ENCODE results near the gene WDR26.
"Not testable (repeated sequence)": the region's sequence is repeated elsewhere in the genome, so short reads cannot be mapped to it uniquely, and the experiment has no call there.

WDR26 gene

DNA sequence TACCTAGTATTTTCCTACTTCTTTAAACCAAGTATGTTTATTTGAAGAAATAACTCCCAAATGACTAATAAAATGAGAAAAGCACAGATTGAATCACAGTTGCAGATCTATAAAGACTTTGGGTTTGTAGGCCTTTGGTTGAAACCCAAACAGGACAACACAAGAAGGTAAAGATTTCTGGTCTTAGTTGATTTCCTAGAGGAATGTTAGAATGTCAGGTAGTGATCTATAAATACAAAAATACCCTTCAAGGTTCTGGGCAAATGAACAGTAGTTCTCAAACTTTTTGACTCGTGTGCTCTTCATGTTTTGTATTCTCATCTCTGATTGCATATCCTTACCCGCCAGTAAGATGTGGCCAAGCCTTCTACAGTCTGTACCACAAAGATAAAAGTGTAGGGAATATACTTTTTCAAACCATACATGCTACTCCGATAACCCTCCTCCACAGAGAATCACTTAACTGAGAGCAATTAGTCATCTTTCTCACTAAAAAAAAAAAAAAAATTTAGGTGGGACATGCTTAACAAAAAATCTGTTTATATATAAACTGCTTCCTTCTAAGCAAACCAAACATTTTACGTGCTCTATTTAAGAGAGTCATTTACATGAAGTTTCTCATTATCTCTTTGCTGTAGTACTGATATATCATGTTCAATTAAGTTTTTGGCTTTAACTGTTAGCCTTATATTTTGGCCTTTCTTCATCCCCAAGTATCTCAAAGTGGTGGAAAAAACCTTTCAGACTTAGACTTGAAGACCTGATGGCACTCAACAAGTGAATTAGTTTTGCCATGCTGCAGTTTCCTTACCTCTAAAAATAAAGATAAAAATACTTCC, 42.0 kb downstream of the WDR26 start:
- no peak for DNase-seq

DNA sequence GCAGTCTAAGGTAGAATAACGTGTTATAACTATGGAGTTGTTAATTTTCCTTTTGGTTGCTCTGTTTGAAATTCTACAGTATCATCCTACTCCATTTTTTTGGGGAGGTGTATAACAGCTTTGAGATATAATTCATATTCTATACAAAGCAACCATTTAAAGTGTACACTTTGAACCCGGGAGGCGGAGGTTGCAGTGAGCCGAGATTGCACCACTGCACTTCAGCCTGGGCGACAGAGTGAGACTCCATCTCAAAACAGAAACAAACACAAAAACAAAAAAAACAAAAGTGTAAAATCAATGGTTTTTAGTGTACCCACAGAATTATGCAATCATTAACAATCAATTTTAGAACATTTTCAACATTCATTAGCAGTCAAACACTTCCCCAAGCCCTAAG, 44.1 kb downstream of the WDR26 start:
- DNase-seq, result no peak

DNA sequence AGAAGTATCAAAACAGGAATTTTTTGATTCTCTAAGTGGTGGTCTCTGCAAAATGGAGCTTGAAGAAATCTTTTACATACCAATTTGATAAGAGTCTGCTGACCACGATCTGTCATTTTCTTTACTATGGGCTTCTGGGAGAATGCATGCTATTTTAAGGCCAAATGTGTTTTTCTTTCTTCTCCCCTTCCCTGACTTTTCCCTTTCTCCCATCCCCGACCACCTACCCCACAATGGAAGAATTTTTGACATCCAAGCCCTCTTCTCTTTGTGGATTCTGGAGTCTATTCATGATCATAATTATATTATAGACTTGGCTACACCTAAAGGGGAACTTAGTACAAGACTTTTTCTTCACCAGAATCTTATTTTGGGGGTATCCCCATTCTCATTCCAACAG, 46.7 kb downstream of the WDR26 start:
- DNase-seq, result no peak

DNA sequence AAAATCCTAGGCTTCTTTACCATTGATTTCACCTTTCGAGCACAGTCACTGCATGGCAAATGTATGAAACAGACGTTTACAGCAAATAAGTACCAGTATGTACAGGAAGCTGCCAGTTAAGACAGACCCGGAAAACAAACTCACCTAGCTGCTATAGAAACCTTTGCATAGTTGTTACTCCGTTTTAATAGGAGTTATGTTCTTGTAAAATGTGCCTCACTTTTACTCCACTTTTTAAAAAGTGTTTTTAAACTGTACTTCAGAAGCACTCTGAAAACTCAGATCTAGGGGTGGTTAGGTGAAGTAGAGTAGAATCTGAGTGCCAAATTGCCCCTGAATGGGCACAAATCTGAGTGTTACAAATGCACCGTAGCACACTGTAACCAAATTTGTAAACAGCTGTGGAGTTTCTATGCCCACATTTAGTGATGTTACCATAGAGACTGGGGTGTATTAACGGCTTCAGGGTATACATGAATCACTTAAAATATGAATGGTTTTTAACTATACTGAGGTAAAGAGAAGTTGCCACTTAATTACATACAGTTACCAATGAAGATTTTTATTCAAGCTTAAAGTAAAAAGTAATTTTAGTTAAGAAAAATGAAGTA, 47.2 kb downstream of the WDR26 start:
- DNase-seq, result no peak

DNA sequence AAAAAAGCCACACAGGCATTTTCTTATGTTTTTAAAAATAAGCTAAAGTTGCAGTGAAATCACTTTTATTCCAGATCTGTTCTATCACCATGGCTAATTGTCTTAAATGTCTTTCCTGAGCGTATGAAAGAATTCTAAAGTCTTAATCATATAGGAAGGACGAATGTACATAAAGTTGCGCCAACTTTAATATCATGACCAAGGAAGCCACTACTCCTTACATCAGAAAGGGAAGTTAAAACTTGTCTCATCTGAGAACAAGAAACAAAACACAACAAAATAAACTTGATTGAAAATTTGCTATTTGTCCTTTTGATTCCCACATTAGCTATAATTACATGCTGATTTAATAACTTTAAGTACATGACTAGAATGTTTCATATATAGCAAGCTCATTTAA, 51.4 kb downstream of the WDR26 start:
- no peak for DNase-seq

DNA sequence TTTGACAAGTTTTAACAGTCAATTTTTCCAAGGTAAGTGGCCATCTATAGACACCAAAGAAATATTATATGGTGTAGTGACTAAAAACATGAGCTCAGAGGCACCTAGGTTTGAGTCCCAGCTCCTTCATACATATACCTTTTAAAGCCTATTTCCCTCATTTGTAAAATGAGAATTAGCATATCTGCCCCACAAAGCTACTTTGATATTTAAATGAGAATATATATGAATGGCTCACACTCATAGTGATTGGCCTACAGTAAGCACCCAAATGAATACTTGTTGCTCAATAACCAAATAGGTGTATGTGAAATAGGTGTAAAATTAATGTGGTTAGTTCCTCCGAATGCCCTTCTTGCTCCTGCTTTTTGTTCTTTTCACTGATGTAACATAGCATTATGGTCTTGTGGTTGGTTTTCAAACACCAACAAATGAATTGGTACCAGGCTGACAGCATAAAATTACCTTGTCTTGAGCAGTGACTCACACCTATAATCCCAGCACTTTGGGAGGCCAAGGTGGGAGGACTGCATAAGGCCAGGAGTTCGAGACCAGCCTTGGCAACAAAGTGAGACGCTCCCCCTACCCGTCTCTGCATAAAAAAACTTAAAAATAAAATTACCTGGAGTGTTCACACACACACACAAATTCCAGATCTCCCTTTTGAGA, 52.6 kb downstream of the WDR26 start:
- no peak for DNase-seq

DNA sequence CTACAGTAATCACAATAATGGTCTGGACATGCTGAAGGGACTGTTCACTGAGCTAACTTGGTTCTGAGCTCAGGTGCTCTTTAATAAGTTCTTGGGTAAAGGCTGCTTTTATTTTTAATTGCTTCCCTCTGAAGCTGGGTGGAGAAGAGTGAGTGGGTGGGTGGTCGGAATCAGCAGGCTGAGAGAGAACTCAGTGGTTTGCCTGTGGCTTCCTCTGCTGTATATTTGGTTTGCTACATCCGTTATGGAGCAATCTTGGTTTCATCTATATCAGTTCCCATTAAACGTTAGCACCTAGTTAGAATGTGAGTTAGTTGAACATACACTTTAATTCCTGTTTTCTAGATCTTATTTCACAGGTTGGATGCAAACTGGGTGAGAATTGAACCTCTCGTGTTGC, 54.6 kb downstream of the WDR26 start:
- DNase-seq, result no peak

DNA sequence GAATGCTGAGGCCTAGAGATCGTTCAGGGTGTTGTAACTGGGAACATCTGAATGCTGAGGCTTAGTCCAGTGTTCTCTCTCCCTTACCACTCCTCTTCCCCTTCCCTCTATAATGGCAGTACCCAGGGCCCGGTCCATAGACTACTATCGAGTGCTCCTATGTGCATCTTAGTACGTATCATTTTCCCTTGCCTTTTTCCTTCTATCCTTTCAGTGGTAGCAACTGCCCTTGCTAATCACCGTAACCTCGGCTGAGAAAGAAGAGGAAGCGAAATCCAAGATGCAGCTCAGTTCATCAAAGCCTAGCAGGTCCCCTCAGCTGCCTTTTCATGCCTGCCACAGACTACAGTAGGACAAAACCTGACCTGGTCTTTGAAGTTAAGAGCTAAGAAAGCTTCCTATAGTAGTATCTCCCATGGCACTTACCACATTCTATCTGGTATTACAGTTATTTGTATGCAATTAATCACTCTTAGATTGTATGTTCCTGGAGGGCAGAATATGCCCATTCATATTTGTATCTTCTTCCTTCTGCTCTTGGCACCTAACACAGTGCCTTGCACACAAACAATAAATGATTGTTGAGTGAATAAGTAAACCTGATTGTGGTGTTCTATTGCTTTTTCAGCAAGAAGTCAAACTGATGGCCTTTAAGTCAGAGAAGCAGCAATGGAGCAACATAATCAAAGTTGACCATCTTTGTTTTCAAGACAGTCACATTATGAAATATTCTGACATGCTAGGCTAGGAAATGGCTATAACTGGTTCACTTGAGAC, 55.6 kb downstream of the WDR26 start:
- no peak for DNase-seq

DNA sequence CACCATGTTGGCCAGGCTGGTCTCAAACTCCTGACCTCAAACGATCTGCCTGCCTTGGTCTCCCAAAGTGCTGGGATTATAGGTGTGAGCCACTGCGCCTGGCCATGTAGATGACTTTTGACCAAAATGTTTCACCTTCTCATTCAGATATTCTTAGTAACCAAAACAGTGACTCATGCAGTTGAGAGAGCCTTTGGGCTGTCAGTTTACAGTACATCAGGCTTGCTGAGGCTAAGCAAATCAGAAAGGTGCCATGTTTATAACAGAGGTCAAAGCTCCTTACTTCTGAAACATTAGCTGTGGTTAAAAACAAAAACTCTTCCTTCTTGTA, 57.0 kb downstream of the WDR26 start:
- DNase-seq, result no peak

DNA sequence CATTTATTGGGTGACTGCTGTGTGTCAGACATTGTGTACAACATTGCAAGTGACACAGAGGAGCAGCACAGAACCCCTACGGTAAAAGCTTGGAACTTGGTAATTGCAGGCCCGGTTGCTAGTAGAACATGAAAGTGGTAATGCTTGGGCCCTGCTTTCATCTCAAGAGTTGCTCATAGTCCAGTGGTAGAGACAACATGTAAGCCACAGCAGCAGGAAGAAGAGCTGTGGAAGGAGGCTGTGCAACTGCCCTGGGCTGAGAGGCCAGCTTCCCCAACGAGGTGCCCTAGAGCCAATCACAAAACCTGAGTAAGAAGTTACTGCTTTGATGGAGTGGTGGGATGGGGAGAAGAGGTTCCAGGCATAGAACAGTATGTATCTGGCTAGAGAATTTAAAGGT, 59.5 kb downstream of the WDR26 start:
- no peak for DNase-seq

DNA sequence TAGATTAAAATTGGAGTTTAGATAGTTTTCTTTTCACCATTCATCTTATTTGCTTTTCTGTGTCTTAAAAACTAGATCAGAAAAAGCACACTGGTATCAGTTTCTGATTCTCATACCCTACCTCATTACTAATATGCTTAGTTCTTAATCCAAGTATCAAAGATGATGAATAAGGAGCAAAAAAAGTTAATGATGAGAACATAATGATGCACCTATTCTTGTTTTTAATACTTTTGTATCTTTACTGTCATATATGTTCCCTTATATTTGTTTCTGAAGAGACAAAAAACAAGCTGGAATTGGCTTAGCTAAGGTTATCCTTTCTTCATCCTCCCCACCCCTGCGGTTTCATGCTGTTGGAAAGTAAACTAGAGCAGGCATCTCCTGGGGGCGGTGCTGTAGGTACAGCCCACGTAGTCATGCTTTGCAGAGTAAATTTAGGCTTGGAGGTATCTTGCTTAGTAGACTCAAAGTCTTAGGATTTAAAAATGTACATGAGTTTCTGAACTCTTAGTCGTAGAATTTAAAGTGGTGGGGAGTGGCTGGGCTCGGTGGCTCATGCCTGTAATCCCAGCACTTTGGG, 61.5 kb downstream of the WDR26 start:
- DNase-seq, result no peak

DNA sequence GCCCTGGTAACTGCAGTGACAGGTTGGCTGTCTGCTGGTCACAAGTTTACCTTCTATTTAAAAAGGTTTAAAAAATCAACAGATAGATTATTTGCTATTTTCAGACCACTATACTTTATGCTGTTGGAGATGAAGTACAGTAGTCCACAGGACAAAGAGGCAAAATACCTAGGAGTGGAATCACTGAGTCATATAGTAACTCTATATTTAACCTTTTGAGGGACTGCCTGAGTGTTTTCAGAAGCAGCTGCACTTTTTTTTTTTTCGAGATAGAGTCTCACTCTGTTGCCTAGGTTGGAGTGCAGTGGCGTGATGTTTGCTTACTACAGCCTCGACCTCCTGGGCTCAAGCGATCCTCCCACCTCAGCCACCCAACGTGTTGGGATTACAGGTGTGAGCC, 66.2 kb downstream of the WDR26 start:
- no peak for DNase-seq

DNA sequence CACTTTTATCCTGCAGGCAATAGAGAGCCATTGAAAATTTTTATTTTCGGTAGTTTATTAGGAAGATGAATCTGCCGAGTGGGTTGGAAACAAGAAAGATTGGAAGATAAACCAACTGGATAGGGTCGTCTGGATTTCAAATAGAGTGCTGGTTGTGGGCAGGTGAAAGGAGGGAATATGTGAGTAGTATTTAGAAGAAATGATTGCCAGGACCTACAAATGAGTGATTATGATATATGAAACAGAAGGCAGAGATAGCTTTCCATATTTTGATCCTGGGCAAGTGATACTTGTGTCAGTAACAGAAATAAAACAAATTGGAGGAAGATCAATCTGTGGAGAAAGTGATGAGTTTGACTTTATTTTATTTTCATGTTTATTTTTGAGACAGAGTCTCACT, 75.4 kb downstream of the WDR26 start:
- no peak for DNase-seq

DNA sequence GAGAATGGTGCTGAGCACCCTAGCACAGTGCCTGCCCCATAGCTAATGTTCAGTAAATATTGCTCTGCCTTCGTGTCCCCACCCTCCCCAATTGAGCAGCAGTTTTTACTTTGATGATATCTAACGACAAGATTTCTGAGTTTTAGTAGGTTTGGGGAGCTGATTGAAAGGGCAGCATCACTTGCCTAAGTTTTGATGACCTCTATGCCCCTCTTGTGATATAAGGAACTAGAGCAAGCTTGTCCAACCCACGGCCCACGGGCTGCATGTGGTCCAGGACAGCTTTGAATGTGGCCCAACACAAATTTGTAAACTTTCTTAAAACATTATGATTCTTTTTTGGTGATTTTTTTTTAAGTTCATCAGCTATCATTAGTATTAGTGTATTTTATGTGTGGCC, 76.4 kb downstream of the WDR26 start:
- no peak for DNase-seq

DNA sequence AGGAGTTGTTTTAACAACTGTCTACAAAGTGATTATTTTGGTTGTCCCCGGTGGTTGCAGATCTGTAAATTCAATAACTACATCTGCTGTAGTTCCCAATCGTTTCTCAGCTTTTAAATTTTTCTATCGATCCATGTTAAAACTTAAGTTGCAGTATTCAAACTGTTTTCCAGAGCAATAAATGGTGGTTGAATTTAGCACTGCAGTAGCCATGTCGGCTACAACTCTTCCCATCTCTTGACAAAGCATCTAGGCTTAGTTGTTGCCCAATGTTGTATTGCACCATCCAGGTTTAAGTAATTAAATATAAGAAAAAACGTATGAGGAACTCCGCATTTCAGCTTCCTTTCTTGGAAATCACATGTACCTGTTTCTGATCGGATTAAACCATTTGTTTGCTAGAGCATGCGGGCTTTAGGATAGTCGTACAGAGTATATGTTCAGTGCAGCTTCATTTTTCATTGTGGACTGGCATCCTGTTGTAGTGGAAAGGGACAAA, 76.9 kb downstream of the WDR26 start:
- DNase-seq, result no peak

DNA sequence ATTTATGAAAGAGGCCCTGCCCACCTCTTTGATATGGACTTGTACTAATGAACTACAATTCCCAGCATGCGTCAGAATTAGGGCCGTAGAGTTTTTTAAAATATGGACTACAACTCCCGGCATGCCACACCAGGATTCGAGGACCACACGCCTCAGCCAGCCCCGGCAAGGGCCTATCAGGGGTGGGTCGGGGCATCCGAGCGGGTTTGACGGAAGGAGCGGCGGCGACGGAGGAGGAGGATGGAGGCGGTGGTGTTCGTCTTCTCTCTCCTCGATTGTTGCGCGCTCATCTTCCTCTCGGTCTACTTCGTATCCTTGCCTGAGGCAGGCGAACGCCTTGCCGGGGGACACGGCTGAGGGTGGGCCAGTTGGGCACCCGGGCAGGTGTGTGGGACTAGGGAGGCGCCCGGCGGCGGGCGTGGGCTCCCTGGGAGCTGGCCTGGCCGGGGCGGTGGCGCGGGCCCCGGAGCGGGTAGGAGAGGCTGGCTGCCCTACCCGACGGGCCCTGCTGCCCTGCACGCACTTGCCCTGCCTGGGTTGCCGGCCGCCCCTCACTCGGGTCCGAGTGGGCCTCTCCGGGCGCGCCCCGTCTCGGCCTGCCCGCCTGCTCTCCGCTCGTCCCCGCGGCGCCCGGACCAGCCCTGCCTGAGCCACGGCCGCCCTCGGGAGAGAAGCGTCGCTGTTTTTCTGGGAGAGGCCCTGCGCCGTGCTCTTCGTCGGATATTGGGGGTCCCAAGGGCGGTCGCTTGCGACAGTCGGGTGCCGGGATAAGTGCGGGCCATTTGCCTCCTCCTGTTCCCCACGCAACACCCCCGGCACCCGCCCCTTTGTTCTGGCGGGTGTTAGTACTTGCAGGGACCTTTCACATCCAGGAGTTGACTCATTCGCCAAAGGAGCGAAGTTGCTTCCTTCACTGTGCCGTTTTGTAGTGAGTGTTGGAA, 77.6 kb downstream of the WDR26 start, which contains the start of gene CNIH4:
Gene CNIH4, plus strand, starts transcription at position 195 of the 941 bp plus-strand sequence. Its CDS starts 46 bp downstream, at position 241.
- peak; percentile 88 for DNase-seq

DNA sequence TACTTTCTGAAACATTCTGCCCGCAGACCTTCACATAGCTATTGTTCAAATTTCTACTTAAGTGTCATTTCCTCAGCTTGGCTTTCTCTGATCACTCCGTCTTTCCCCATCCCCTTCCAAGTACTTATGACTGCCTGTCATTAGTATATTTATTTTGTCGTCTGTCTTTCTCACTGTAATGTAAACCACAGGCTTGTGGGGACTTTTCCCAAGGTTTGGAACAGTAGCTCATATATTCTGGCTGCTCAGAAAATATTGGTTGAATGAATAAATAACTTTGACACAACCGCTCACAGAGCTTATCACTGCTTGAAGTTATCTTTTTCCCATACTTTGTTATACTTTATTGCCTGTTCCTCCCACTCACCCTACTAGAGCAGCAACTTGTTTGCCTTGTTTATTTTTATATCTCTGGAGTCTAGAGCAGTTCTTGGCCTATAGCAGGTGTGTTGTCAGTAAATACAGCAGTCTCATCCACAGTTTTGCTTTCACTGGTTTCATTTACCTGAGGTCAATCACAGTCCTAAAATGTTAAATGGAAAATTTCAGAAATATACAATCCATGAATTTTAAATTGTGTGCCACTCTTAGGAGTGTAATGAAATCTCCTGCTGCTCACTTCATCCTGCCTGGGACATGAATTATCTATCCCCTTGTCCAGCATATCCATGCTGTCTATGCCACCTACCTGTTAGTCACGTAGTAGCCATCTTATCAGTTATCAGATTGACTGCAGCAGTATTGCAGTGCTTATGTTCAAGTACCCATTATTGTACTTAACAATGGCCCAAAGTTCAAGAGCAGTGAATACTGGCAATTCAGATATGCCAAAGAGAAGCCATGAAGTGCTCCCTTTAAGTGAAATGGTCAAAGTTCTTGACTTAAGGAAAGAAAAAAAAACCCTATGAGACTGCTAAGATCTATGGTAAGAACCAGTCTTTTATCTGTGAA, 80.3 kb downstream of the WDR26 start:
- no peak for DNase-seq

DNA sequence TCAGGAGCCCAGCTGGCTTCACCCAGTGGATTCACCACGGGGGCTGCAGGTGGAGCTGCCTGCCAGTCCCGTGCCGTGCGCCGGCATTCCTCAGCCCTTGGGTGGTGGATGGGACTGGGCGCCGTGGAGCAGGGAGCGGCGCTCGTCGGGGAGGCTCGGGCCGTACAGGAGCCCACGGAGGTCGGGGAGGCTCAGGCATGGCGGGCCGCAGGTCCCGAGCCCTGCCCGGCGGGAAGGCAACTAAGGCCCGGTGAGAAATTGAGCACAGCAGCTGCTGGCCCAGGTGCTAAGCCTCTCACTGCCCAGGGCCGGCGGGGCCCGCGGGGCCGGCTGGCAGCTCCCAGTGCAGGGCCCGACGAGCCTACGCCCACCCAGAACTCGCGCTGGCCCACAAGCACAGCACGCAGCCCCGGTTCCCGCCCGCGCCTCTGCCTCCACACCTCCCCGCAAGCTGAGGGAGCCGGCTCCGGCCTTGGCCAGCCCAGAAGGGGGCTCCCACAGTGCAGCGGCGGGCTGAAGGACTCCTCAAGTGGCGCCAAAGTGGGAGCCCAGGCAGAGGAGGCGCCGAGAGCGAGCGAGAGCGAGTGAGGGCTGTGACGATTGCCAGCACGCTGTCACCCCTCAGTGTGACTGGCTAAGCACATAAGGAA, 82.0 kb downstream of the WDR26 start:
- not testable (repeated sequence) for DNase-seq

DNA sequence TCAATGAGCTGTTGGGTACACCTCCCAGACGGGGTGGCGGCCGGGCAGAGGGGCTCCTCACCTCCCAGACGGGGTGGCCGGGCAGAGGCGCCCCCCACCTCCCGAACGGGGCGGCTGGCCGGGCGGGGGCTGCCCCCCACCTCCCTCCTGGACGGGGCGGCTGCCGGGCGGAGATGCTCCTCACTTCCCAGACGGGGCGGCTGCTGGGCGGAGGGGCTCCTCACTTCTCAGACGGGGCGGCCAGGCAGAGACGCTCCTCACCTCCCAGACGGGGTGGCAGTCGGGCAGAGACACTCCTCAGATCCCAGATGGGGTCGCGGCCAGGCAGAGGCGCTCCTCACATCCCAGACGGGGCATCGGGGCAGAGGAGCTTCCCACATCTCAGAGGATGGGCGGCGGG, 84.9 kb downstream of the WDR26 start:
- DNase-seq, result not testable (repeated sequence)

DNA sequence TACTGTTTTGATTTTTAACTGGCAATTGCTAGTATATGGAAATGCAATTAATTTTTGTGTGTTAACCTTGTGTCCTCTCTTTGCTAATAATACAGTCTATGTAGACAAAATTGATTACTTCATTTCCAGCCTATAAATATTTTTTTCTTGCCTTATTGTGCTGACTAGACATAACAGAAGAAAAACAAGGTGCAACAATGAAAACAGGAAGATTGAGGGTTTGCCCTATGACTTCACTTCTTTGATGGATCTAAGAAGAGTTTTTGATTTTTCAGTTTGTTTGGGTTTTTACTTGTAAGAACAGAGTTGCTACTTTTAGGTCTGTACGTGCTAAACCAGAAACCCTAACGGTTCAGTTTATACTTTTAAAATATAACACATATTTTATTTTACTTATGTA, 86.5 kb downstream of the WDR26 start:
- no peak for DNase-seq
